MCF 10A (cell line): ENCODE data around the gene IKZF4. TPM values are rescaled to one million over a fixed set of nuclear protein-coding genes. Genes with fewer than 3 reads are reported as not detected.
"Not testable (repeated sequence)": the region's sequence is repeated elsewhere in the genome, so short reads cannot be mapped to it uniquely, and the experiment has no call there.

Experiments used
- BruUV-seq: library from RNA; stranded (reverse); fragments of 400-500 nt; replicated peaks from 2 replicates; lab custom pipeline; 2021; lab: Mats Ljungman, UMichigan
- CTCF ChIA-PET: fragments of 300-600 bp; sonication (Branson Sonifier 250); formaldehyde crosslinking; extraction: SDS; loops from one replicate; lab custom pipeline; 2021; ENCODE audit warnings: antibody characterized with exemption, inconsistent platforms; lab: Yijun Ruan, JAX
- POLR2A ChIA-PET: fragments of 300-600, 350-650 bp; sonication (Branson Sonifier 250); formaldehyde crosslinking; extraction: SDS; loops from one replicate; lab custom pipeline; 2020; ENCODE audit warnings: antibody characterized with exemption, inconsistent platforms; lab: Yijun Ruan, JAX
- DNase-seq: peaks from one replicate; pipeline ENCODE4 v3.0.0-alpha.2; 2018; ENCODE audit not compliant: unreplicated experiment
- H3K27ac Mint-ChIP-seq: one replicate; pipeline ENCODE4 v1.8.0; 2022; ENCODE audit warnings: mild to moderate bottlenecking, low read depth, mixed read lengths; ENCODE audit not compliant: unreplicated experiment
- H3K27me3 Mint-ChIP-seq: one replicate; pipeline ENCODE4 v1.8.0; 2022; ENCODE audit warnings: mixed read lengths; ENCODE audit not compliant: insufficient read depth, unreplicated experiment
- H3K36me3 Mint-ChIP-seq: one replicate; pipeline ENCODE4 v1.8.0; 2022; ENCODE audit warnings: mild to moderate bottlenecking, moderate library complexity, mixed read lengths; ENCODE audit not compliant: insufficient read depth, unreplicated experiment
- H3K4me1 Mint-ChIP-seq: one replicate; pipeline ENCODE4 v1.8.0; 2022; ENCODE audit warnings: mixed read lengths; ENCODE audit not compliant: insufficient read depth, unreplicated experiment
- H3K4me3 Mint-ChIP-seq: one replicate; pipeline ENCODE4 v1.8.0; 2022; ENCODE audit warnings: mild to moderate bottlenecking, moderate library complexity, mixed read lengths; ENCODE audit not compliant: unreplicated experiment
- H3K9me3 Mint-ChIP-seq: one replicate; pipeline ENCODE4 v1.8.0; 2022; ENCODE audit warnings: mixed read lengths; ENCODE audit not compliant: unreplicated experiment
- intact Hi-C: fragments of 100-400 bp; cut with micrococcal nuclease; formaldehyde crosslinking; loops from 2 replicates; pipeline ENCODE4 v1.14.1; 2022
- total RNA-seq: library from RNA; stranded (reverse); gene quantifications from 2 replicates; pipeline ENCODE4 v1.2.3, GENCODE V29; 2022
- TF ChIP-seq, protein P1 (sequence below): fragments of 200-600 bp; IDR thresholded peaks from one replicate; pipeline ENCODE4 v1.8.0; 2022; ENCODE audit warnings: antibody characterized with exemption, mild to moderate bottlenecking; ENCODE audit not compliant: unreplicated experiment

IKZF4 gene
- total RNA-seq, 1 experiment from 2014 or later, result 2.4 TPM

DNA sequence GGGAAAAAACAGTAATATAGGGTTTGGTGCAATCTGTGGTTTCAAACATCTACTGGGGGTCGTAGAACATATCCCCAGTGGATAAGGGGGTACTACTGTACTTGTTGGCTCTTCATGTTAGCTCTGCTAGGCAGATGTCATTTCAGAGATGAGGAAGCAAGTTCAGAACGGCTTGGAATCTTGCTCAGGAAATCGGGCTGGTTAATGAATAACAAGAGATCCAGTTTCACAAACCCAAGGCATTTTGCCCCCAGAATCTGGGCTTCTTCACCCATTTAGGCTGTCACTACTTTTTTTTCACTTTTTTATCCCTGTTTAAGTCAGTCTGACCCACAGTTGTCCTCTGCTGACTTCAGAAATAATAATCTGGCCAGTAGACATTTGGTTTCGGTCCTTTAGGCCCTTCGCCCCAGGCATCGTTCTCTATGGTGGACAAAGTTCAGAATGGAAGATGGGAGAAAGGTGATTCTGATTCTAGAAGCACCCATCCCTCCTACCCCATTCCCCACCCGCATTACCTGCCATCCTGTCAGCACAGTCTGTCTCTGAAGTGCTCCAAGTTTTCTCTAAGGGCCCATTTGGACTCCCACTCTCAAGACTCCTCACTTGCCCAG lies 19.2 kb upstream of the IKZF4 start:
- no peaks in the 10 kb centered on the region for H3K27me3 Mint-ChIP-seq
- ChIA-PET POLR2A (no interaction called here), CTCF (interaction anchor here (0.6 kb wide), 2 partner anchors 20 to 291 kb away, joined by 3 read pairs; no protein-coding TSS in a partner anchor)
- H3K36me3 Mint-ChIP-seq, result peaks cover 10% of the 10 kb centered on the region
- BruUV-seq, result no TSS peak
- TF ChIP-seq, protein P1, sequence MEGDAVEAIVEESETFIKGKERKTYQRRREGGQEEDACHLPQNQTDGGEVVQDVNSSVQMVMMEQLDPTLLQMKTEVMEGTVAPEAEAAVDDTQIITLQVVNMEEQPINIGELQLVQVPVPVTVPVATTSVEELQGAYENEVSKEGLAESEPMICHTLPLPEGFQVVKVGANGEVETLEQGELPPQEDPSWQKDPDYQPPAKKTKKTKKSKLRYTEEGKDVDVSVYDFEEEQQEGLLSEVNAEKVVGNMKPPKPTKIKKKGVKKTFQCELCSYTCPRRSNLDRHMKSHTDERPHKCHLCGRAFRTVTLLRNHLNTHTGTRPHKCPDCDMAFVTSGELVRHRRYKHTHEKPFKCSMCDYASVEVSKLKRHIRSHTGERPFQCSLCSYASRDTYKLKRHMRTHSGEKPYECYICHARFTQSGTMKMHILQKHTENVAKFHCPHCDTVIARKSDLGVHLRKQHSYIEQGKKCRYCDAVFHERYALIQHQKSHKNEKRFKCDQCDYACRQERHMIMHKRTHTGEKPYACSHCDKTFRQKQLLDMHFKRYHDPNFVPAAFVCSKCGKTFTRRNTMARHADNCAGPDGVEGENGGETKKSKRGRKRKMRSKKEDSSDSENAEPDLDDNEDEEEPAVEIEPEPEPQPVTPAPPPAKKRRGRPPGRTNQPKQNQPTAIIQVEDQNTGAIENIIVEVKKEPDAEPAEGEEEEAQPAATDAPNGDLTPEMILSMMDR, result no peak
- H3K4me3 Mint-ChIP-seq, result no peak overlapping the region
- no peaks in the 10 kb centered on the region for H3K9me3 Mint-ChIP-seq
- H3K27ac Mint-ChIP-seq, result no peak overlapping the region
- no peak for DNase-seq
- H3K4me1 Mint-ChIP-seq, result peaks cover 6% of the 10 kb centered on the region
- intact Hi-C loops, result no loop called here

DNA sequence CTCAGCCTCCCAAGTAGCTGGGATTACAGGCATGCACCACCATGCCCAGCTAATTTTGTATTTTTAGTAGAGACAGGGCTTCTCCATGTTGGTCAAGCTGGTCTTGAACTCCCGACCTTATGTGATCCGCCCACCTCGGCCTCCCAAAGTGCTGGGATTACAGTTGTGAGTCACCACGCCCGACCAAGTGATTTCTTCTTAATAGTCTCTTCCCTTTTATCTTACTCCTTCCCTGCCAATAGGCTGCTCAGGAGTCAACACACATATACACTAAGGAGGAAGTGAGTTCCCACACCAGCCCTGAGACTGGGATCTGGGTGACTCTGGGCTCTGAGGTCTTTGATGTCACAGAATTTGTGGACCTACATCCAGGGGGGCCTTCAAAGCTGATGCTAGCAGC lies 17.5 kb upstream of the IKZF4 start:
- DNase-seq, H3K4me1 Mint-ChIP-seq, H3K27me3 Mint-ChIP-seq, H3K9me3 Mint-ChIP-seq, H3K36me3 Mint-ChIP-seq, BruUV-seq, H3K27ac Mint-ChIP-seq, H3K4me3 Mint-ChIP-seq, intact Hi-C loops: not testable (repeated sequence)
- ChIA-PET CTCF (interaction anchor here (0.6 to 0.9 kb wide), 4 partner anchors 26 to 111 kb away, joined by 3 to 4 read pairs (median 3); no protein-coding TSS in a partner anchor), POLR2A (interaction anchor here (0.5 kb wide), 1 partner anchor 20 kb away, joined by 3 read pairs; no protein-coding TSS in a partner anchor)

DNA sequence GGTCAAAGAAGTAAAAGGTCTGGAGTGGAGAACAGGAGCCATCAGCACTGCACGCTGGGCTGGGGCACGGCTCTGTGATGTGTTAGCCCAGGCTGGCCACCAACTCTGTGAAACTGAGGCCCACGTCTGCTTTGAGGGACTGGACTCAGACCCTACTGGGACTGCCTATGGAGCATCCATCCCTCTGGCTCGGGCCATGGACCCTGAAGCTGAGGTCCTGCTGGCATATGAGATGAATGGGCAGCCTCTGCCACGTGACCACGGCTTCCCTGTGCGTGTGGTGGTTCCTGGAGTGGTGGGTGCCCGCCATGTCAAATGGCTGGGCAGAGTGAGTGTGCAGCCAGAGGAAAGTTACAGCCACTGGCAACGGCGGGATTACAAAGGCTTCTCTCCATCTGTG lies 16.6 kb upstream of the IKZF4 start:
- Mint-ChIP-seq H3K4me3 (no peak overlapping the region), H3K27ac (no peak overlapping the region)
- CTCF ChIA-PET, result interaction anchor here (0.5 to 0.9 kb wide), 3 partner anchors 25 to 1789 kb away, joined by 3 to 4 read pairs (median 3); no protein-coding TSS in a partner anchor

DNA sequence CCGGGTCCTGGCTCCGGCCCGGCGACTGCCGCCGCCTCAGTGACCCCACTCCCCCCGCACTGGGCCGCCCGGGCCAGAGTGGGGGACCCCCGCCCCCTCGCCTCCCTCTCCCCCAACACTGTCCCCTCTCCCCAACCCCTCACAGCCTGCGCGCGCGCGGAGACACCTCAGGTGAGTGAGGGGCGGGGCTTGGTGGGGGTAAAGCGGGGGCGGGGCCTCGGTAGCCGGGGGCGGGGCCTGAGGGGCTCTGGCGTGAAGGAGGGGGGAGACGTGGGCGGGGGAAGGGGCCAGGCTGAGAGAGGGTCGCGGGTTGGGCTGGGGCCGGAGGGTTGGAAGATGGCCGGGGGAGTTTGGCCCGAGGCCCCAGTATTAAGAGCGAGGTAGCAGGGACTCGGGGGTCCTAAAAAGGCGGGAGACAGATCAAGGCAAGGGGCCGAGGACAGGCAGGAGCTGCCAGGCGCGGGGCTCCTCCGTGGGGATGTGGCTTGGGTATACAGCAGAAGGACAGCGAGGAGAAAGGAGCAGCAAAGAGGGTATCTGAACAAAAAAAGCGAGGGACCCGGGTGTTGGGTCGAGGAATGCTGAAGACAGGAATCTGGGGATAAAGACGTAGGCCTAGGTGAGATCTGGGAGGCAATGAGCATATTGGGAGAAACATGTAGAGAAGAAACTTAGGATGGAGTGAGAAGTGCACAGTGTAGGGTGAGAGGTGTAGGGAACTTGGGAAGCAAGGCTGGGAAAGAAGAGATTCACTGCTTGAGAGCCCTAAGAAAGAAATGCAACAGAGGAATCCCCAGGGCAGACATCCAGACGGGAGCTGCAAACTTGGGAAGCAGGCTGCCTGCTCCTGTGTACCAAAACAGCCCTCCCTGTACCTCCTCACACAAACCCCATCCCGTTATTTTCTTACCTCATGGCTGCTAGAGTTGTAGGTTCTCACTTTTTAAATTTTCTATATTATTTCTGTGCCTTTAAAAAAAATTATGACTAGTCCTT lies 13.0 kb upstream of the IKZF4 start:
- Mint-ChIP-seq H3K9me3 (no peaks in the 10 kb centered on the region), H3K27ac (peak overlapping the region; percentile 60), H3K4me1 (no peaks in the 10 kb centered on the region), H3K36me3 (peaks cover 12% of the 10 kb centered on the region), H3K27me3 (no peaks in the 10 kb centered on the region), H3K4me3 (peak overlapping the region; percentile 69)
- BruUV-seq, result no TSS peak
- ChIA-PET POLR2A (interaction anchor here (0.7 to 4.9 kb wide), 12 partner anchors 11 to 190 kb away, joined by 3 to 62 read pairs (median 5); partner anchors contain the start of genes ORMDL2, RAB5B, SARNP and SUOX), CTCF (interaction anchor here (0.6 to 3.0 kb wide), 6 partner anchors 11 to 1385 kb away, joined by 3 to 19 read pairs (median 6); partner anchors contain the start of gene SUOX)
- TF ChIP-seq, protein P1, result no peak
- intact Hi-C loops, result no loop called here
- DNase-seq, result peak; percentile 43

More for the DNA sequence above, 16.6 kb upstream of the IKZF4 start:
- Mint-ChIP-seq H3K4me1 (no peaks in the 10 kb centered on the region), H3K9me3 (no peaks in the 10 kb centered on the region), H3K36me3 (peaks cover 10% of the 10 kb centered on the region), H3K27me3 (no peaks in the 10 kb centered on the region)
- BruUV-seq, result no TSS peak
- TF ChIP-seq, protein P1, result no peak
- intact Hi-C loops, result no loop called here
- POLR2A ChIA-PET, result no interaction called here
- no peak for DNase-seq
